ENCODE measurements around the gene TFDP2.

GRCh38 chr3:142028243-142028777 lies 121.0 kb downstream of the TFDP2 start:
- TF ChIP-seq KDM1A (IDR thresholded peaks at IDR 0.05; ENCODE audit: borderline replicate concordance, low read length) (no peak), EP300 (IDR thresholded peaks at IDR 0.05; ENCODE audit: borderline replicate concordance in 1 of 2, low read depth in 2 of 2, low read length in 2 of 2) (no peak), USF2 (IDR thresholded peaks at IDR 0.05; ENCODE audit: low read length) (no peak)

Data from H1 (cell line).